WTC11 (cell line): ENCODE data around the gene MRPL40. TPM values are rescaled to one million over a fixed set of nuclear protein-coding genes. Genes with fewer than 3 reads are reported as not detected.

Source experiments
- ATAC-seq: fragments of 200-7000 bp; cut with Tn5 transposase; 2 replicates; pipeline ENCODE4 v1.10.0; 2021; ENCODE audit warnings: mild to moderate bottlenecking, moderate library complexity
- CTCF ChIA-PET: fragments of 300-600 bp; sonication (Branson Sonifier 250); formaldehyde crosslinking; loops from one replicate; lab custom pipeline; 2021; ENCODE audit warnings: antibody characterized with exemption; lab: Charles Lee
- POLR2A ChIA-PET: fragments of 350-600 bp; sonication (Branson Sonifier 250); formaldehyde crosslinking; loops from one replicate; lab custom pipeline; 2021; ENCODE audit warnings: antibody characterized with exemption; lab: Charles Lee
- DNase-seq: peaks from one replicate; pipeline ENCODE4 v3.0.0; 2021; ENCODE audit warnings: low spot score
- H3K27ac Mint-ChIP-seq: 2 replicates; pipeline ENCODE4 v1.8.0; 2021; ENCODE audit warnings: mixed read lengths
- H3K27me3 Mint-ChIP-seq: 2 replicates; pipeline ENCODE4 v1.8.0; 2021; ENCODE audit warnings: low read depth, mild to moderate bottlenecking, moderate library complexity, mixed read lengths
- H3K36me3 Mint-ChIP-seq: 2 replicates; pipeline ENCODE4 v1.8.0; 2021; ENCODE audit warnings: mixed read lengths
- H3K4me1 Mint-ChIP-seq: 2 replicates; pipeline ENCODE4 v1.8.0; 2022; ENCODE audit warnings: mixed read lengths
- H3K4me3 Mint-ChIP-seq: 2 replicates; pipeline ENCODE4 v1.8.0; 2021; ENCODE audit warnings: mild to moderate bottlenecking, moderate library complexity, mixed read lengths
- H3K9me3 Mint-ChIP-seq: 2 replicates; pipeline ENCODE4 v1.8.0; 2021; ENCODE audit warnings: mixed read lengths
- CDX4 ChIP-seq: fragments of 250-450 bp; sonication (Bioruptor Pico); IDR thresholded peaks from 2 replicates; pipeline ENCODE4 v1.9.0; 2021; ENCODE audit warnings: moderate library complexity, mild to moderate bottlenecking, inconsistent platforms, borderline replicate concordance
- E2F4 ChIP-seq: sonication (generic); formaldehyde crosslinking; IDR thresholded peaks from 2 replicates; pipeline ENCODE4 v1.8.1; 2022; ENCODE audit warnings: low read depth, mild to moderate bottlenecking, moderate library complexity, missing genetic modification reagents, borderline replicate concordance
- ELF4 ChIP-seq: sonication (generic); formaldehyde crosslinking; IDR thresholded peaks from 2 replicates; pipeline ENCODE4 v1.8.1; 2022; ENCODE audit warnings: low read depth, mild to moderate bottlenecking, moderate library complexity, missing genetic modification reagents
- FOXJ3 ChIP-seq: sonication (generic); formaldehyde crosslinking; IDR thresholded peaks from 2 replicates; pipeline ENCODE4 v1.9.0; 2021; ENCODE audit warnings: missing genetic modification reagents, mild to moderate bottlenecking, borderline replicate concordance
- FOXP4 ChIP-seq: sonication (generic); formaldehyde crosslinking; IDR thresholded peaks from 2 replicates; pipeline ENCODE4 v1.8.0; 2022; ENCODE audit warnings: mild to moderate bottlenecking, missing genetic modification reagents
- GABPB1 ChIP-seq: sonication (generic); formaldehyde crosslinking; IDR thresholded peaks from 2 replicates; pipeline ENCODE4 v1.8.1; 2023; ENCODE audit warnings: mild to moderate bottlenecking, missing genetic modification reagents
- GRHL2 ChIP-seq: fragments of 250-450 bp; sonication (Bioruptor Pico); IDR thresholded peaks from 2 replicates; pipeline ENCODE4 v1.8.0; 2022; ENCODE audit warnings: mild to moderate bottlenecking, moderate library complexity; ENCODE audit not compliant: insufficient replicate concordance, severe bottlenecking
- JUN ChIP-seq: sonication (generic); formaldehyde crosslinking; IDR thresholded peaks from 2 replicates; pipeline ENCODE4 v1.8.0; 2023; ENCODE audit warnings: mild to moderate bottlenecking, missing genetic modification reagents
- KAT7 ChIP-seq: sonication (generic); formaldehyde crosslinking; IDR thresholded peaks from 2 replicates; pipeline ENCODE4 v1.8.1; 2023; ENCODE audit warnings: missing genetic modification reagents, mild to moderate bottlenecking, borderline replicate concordance
- MYBL2 ChIP-seq: sonication (generic); formaldehyde crosslinking; IDR thresholded peaks from 2 replicates; pipeline ENCODE4 v1.8.1; 2023; ENCODE audit warnings: mild to moderate bottlenecking, moderate library complexity, missing genetic modification reagents
- NR3C1 ChIP-seq: sonication (generic); formaldehyde crosslinking; conservative IDR thresholded peaks from 2 replicates; pipeline ENCODE4 v1.8.1; 2023; ENCODE audit warnings: low read depth, mild to moderate bottlenecking, missing genetic modification reagents
- RELA ChIP-seq: sonication (generic); formaldehyde crosslinking; IDR thresholded peaks from 2 replicates; pipeline ENCODE4 v1.8.1; 2022; ENCODE audit warnings: missing genetic modification reagents, mild to moderate bottlenecking, borderline replicate concordance
- RORB ChIP-seq: fragments of 250-450 bp; sonication (Bioruptor Pico); IDR thresholded peaks from 2 replicates; pipeline ENCODE4 v1.9.0; 2021; ENCODE audit warnings: mild to moderate bottlenecking
- SMAD3 ChIP-seq: sonication (generic); formaldehyde crosslinking; IDR thresholded peaks from 2 replicates; pipeline ENCODE4 v1.8.0; 2022; ENCODE audit warnings: missing genetic modification reagents, mild to moderate bottlenecking, borderline replicate concordance
- TEAD1 ChIP-seq: sonication (generic); formaldehyde crosslinking; IDR thresholded peaks from 2 replicates; pipeline ENCODE4 v1.8.0; 2022; ENCODE audit warnings: mild to moderate bottlenecking, missing genetic modification reagents
- USF1 ChIP-seq: sonication (generic); formaldehyde crosslinking; IDR thresholded peaks from 2 replicates; pipeline ENCODE4 v1.8.0; 2022; ENCODE audit warnings: mild to moderate bottlenecking, missing genetic modification reagents
- USF2 ChIP-seq: sonication (generic); formaldehyde crosslinking; IDR thresholded peaks from 2 replicates; pipeline ENCODE4 v1.8.1; 2023; ENCODE audit warnings: mild to moderate bottlenecking, missing genetic modification reagents, moderate library complexity
- ZNF317 ChIP-seq: sonication (generic); formaldehyde crosslinking; IDR thresholded peaks from 2 replicates; pipeline ENCODE4 v1.8.1; 2023; ENCODE audit warnings: low read depth, mild to moderate bottlenecking, moderate library complexity, missing genetic modification reagents, borderline replicate concordance
- ZNF425 ChIP-seq: fragments of 250-450 bp; sonication (Bioruptor Pico); conservative IDR thresholded peaks from 2 replicates; pipeline ENCODE4 v1.9.0; 2021; ENCODE audit warnings: mild to moderate bottlenecking
- ZNF512 ChIP-seq: sonication (generic); formaldehyde crosslinking; IDR thresholded peaks from 2 replicates; pipeline ENCODE4 v1.8.1; 2022; ENCODE audit warnings: missing genetic modification reagents, borderline replicate concordance
- ZNF532 ChIP-seq: fragments of 250-450 bp; sonication (Bioruptor Pico); IDR thresholded peaks from 2 replicates; pipeline ENCODE4 v1.9.0; 2021; ENCODE audit warnings: mild to moderate bottlenecking, borderline replicate concordance
- total RNA-seq: library from RNA; stranded (reverse); gene quantifications from 3 replicates; pipeline ENCODE4 v1.2.3, GENCODE V29; 2021

The MRPL40 gene
- total RNA-seq, 1 experiment from 2014 or later, result 19.2 TPM

DNA sequence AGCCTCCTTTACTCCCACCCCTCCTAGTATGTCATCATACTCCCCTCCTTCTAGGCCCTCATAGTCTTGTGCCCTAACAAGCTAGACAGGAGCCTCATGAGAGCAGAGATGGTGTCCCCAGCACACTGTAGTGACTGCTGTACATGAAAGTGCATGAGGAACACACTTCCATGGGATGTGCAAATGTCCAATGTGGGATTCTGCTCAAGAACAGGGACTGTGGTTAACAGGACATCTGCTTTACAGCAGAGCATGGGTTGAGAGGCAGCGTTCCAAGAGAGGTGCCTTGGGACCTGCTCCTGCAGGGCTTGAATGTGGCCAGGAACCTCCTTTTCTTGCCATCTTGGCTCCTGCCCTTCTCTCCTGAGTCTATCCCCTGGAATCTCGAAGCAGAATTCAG lies 46.1 kb upstream of the MRPL40 start (continued):
- no peak for TF ChIP-seq ZNF532 (CRISPR knock-in tag)
- no peak for TF ChIP-seq RELA (CRISPR knock-in tag)
- TF ChIP-seq ELF4 (CRISPR knock-in tag), result no peak
- TF ChIP-seq TEAD1 (CRISPR knock-in tag), result no peak
- TF ChIP-seq USF2 (CRISPR knock-in tag), result no peak
- TF ChIP-seq, all 79 proteins: peak for 0

DNA sequence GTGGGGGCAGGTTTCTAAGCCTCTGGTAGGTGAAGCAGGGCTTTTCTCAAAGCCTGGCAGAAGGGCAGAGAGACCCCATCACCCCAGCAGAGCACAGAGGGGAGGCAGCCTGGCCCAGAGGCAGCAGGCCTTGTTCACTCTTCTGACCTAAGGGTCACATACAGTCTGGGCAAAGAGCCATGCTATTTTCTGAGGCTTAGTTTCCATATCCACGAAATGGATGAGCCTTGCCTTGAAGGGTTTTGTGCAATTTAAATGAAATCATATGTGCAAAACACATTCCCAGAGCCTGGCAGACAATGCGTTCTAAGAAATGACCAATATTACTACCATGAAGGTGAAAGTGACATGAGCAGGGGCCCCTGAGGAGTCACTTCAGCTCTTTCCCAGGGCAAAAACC lies 45.3 kb upstream of the MRPL40 start:
- Mint-ChIP-seq H3K27ac (no peak overlapping the region), H3K4me1 (no peaks in the 10 kb centered on the region), H3K4me3 (no peak overlapping the region), H3K27me3 (no peaks in the 10 kb centered on the region), H3K9me3 (no peaks in the 10 kb centered on the region), H3K36me3 (peaks cover 74% of the 10 kb centered on the region)
- CTCF ChIA-PET, result no interaction called here
- no peak for DNase-seq
- ATAC-seq, result no peak
- POLR2A ChIA-PET, result no interaction called here
- TF ChIP-seq E2F4 (CRISPR knock-in tag) (no peak), KAT7 (CRISPR knock-in tag) (no peak), JUN (no peak), FOXP4 (no peak), GABPB1 (CRISPR knock-in tag) (no peak), ZNF317 (CRISPR knock-in tag) (no peak), ZNF512 (CRISPR knock-in tag) (no peak), NR3C1 (CRISPR knock-in tag) (no peak), FOXJ3 (CRISPR knock-in tag) (no peak), MYBL2 (CRISPR knock-in tag) (no peak), GRHL2 (CRISPR knock-in tag) (no peak), USF2 (CRISPR knock-in tag) (no peak), SMAD3 (CRISPR knock-in tag) (no peak), RORB (CRISPR knock-in tag) (no peak), USF1 (CRISPR knock-in tag) (no peak), ZNF425 (CRISPR knock-in tag) (no peak), CDX4 (CRISPR knock-in tag) (no peak)
